NCI-H1930 (cell line): ENCODE measurements around the gene AGO3.
"Not testable (repeated sequence)": the region's sequence is repeated elsewhere in the genome, so short reads cannot be mapped to it uniquely, and the experiment has no call there.

Experiments used
- DNase-seq, 2 experiments: peaks; one replicate each; lab custom pipeline; 2025; lab: John Stamatoyannopoulos, UW

AGO3 gene

GRCh38 chr1:35925741-35926140 is 5.2 kb upstream of the AGO3 start:
- no peak for DNase-seq

GRCh38 chr1:35927472-35927871 is 3.4 kb upstream of the AGO3 start:
- no peak for DNase-seq

GRCh38 chr1:35929730-35930592 is 944 bp upstream of the AGO3 start:
- no peak for DNase-seq

GRCh38 chr1:35931446-35932157 is 697 bp downstream of the AGO3 start:
- no peak for DNase-seq

GRCh38 chr1:35932158-35932636 is 1.3 kb downstream of the AGO3 start:
- no peak for DNase-seq

GRCh38 chr1:35932941-35933340 is 2.0 kb downstream of the AGO3 start:
- DNase-seq, result no peak

- DNase-seq, result no peak
Observed at GRCh38 chr1:35935442-35936388, 4.8 kb downstream of the AGO3 start.

- DNase-seq, result no peak
Observed at GRCh38 chr1:35936838-35937237, 5.9 kb downstream of the AGO3 start.

- no peak for DNase-seq
Observed at GRCh38 chr1:35939484-35939883, 8.6 kb downstream of the AGO3 start.

GRCh38 chr1:35945327-35945726 is 14.4 kb downstream of the AGO3 start:
- DNase-seq, result no peak

GRCh38 chr1:35947547-35947946 is 16.6 kb downstream of the AGO3 start:
- no peak for DNase-seq

- no peak for DNase-seq
Observed at GRCh38 chr1:35958558-35958957, 27.7 kb downstream of the AGO3 start.

GRCh38 chr1:35959304-35959703 is 28.4 kb downstream of the AGO3 start:
- no peak for DNase-seq

GRCh38 chr1:35962952-35963351 is 32.0 kb downstream of the AGO3 start:
- DNase-seq, result no peak

GRCh38 chr1:35964277-35964676 is 33.4 kb downstream of the AGO3 start:
- not testable (repeated sequence) for DNase-seq

GRCh38 chr1:35968396-35968795 is 37.5 kb downstream of the AGO3 start:
- DNase-seq, result no peak

GRCh38 chr1:35971601-35972000 is 40.7 kb downstream of the AGO3 start:
- no peak for DNase-seq

GRCh38 chr1:35972631-35973030 is 41.7 kb downstream of the AGO3 start:
- not testable (repeated sequence) for DNase-seq

- DNase-seq, result no peak
Observed at GRCh38 chr1:35980090-35980489, 49.2 kb downstream of the AGO3 start.

GRCh38 chr1:35988237-35988636 is 57.3 kb downstream of the AGO3 start:
- DNase-seq, result no peak

GRCh38 chr1:36006941-36007500 is 76.1 kb downstream of the AGO3 start:
- DNase-seq, result no peak

- DNase-seq, result no peak
Observed at GRCh38 chr1:36007741-36008140, 76.8 kb downstream of the AGO3 start.
